HG03060 (cell line): ENCODE results near the gene PLCG2.
"Not testable (repeated sequence)": the region's sequence is repeated elsewhere in the genome, so short reads cannot be mapped to it uniquely, and the experiment has no call there.

ENCODE experiments used
- ATAC-seq: cut with Tn5 transposase; IDR thresholded peaks from one replicate; pipeline ENCODE4 v1.9.1; 2021; ENCODE audit warnings: low read depth, moderate number of reproducible peaks; ENCODE audit not compliant: unreplicated experiment

PLCG2 gene

DNA sequence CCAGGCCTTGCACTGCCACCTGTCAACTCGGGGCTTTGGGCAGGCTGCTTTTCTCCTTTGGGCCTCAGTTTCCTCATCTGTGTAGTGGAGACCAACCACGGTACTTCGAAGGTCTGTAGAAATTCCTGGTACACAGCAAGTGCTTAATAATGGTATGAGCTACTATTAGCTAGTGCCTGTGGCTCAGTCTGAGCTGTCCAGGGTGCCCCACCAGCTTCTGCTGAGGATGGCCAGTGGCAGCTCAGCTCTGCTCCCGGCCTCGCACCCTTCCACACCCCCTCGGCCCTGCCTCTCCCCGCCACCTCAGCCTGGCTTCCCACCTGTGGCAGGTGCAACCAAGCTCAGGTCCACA, 26.2 kb upstream of the PLCG2 start:
- ATAC-seq: no peak

DNA sequence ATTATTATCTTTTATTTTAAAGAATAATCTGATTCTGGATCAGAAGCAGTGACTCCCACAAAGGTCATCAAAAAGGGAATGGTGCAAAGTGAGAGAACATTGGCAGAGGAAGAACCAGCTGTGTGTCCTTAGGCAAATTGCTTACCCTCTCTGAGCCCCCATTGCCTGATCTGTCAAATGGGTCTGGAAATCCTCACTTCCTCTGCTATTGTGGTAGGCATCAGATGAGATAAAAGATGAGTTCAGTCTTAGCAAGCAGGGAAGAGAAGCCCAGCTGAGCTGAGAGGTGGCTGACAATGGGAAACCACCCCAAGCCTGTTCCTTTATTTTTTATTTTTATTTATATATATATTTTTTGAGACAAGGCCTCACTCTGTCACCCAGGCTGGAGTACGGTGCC, 24.2 kb upstream of the PLCG2 start:
- ATAC-seq: no peak

DNA sequence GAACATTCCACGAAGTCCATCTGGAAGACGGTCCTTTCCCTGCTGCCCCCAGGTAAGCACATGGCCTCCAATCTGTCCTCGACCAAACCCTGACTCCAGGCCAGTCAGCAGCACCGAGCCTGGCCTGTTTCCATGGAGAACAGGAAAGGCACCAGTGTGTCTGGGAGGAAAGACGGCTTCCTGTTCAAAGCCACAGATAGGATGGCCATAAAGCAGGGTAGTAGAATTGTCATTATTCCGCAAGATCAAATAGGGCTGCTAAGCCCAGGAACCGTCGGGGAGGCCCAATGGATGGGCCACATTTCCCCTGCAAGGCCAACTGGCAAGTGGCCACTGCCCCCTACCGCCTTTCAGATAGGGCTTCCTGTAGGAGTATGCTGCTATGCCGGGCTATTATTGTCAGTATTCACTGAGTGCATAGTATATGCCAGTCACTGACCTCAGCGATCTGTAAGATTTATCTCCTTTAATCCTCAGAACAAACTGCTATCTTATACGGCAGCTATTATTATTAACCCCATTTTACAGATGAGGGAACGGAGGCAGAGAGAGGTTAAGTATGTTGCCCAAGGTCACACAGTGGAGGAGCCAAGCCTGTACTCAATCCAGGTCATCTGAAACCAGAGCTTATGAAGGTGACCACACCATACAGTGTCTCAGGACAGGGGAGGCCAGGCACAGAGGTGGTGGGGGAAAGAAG, 23.0 kb upstream of the PLCG2 start:
- ATAC-seq: no peak

- ATAC-seq: no peak
These were observed 22.3 kb upstream of the PLCG2 start for GRCh38 chr16:81756615-81757356.

- ATAC-seq: no peak
These were observed 20.7 kb upstream of the PLCG2 start for GRCh38 chr16:81758376-81758775.

- not testable (repeated sequence) for ATAC-seq
These were observed 16.8 kb upstream of the PLCG2 start for GRCh38 chr16:81762322-81762721.

DNA sequence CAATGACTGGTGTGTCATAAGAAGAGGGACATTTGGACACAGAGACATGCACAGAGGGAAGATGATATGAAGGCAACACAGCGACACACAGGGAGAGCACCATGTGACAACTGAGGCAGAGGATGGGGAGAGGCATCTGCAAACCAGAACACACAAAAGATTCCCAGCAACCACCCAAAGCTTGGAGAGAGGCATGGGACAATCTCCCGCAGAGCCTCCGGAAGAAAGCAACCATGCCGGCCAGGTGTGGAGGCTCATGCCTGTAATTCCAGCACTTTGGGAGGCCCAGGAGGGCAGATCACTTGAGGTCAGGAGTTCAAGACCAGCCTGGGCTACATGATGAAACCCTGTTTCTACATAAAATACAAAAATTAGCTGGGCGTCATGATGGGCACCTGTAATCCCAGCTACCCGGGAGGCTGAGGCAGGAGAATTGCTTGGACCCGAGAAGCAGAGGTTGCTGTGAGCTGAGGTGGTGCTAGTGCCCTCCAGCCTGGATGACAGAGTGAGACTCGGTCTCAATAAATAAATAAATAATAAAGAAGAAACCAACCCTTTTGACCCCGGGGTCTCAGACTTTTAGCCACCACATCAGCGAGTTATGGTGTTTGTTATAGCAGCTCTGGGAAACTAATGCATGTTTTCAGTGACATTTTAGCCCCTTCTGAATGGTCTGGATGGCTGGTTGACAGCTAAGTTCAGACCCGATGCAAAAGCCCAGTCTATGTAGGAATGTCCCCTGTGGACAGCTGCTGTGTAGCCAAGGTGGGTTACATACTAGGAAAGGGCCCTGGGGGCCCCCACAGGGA, 13.8 kb upstream of the PLCG2 start:
- ATAC-seq: no peak

GRCh38 chr16:81765969-81766368, 13.1 kb upstream of the PLCG2 start:
- ATAC-seq: no peak

DNA sequence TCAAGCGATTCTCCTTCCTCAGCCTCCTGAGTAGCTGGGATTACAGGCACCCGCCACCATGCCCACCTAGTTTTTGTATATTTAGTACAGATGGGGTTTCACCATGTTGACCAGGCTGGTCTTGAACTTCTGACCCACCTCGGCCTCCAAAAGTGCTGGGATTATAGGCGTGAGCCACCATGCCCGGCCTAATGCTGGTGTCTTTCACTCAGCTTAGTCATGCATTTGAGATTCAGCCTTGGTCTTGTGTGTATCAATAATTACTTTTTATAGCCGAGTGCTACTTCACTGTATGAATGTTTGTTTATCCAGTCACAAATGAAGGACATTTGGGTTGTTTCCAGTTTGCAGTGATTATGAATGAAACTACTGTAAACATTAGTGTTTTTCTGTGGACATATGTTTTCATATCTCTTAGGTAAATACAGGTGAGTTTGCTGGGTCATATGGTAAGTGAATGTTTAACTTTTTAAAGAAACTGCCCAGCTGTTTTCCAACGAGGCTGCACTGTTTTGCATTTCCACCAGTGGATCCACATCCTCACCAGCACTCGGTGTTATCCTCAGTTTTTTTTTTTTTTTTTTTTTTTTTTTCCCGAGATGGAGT, 11.0 kb upstream of the PLCG2 start:
- no peak for ATAC-seq

DNA sequence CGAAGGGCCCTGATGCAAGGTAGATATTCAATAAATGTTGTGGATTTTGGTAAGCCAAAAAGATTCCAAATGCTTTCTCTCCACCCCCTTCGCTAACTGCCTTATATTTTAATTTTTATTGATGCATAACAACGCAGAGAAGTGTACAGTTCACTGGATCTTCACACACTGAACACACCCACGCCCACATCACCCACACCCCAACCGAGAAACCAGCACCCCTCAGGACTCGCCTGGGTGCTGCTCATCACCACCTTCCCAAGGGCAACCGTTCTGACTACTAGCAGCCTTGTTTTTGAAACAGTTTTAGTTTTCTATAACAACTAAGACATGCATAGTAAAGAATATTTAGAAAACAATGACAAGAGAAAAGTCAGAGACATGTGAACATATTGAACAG, 9.1 kb upstream of the PLCG2 start:
- no peak for ATAC-seq

GRCh38 chr16:81774348-81774747, 4.7 kb upstream of the PLCG2 start:
- no peak for ATAC-seq

GRCh38 chr16:81775570-81775969, 3.5 kb upstream of the PLCG2 start:
- ATAC-seq: no peak

- no peak for ATAC-seq
These were observed 860 bp upstream of the PLCG2 start for GRCh38 chr16:81778231-81778630.

GRCh38 chr16:81779536-81780320, 637 bp downstream of the PLCG2 start:
- no peak for ATAC-seq

DNA sequence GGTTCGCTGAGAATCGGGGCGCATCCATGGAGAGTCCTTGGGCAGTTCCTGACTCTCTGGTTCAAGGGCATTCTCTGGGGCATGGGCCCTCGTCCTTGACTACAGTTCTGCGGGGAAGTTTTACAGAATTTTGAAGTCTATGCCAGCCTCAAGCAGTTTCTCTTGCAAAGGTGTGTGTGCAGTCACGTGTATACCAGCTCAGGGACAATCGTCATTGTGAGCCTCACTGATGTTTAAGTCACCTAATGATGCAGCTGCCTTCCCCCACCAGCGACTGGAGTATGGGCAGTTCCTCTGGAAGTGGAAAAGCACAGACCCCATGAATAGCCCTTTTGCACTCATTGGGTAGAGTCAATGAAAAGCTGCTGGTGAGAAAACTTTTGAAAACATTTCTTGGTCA, 1.3 kb downstream of the PLCG2 start:
- no peak for ATAC-seq

DNA sequence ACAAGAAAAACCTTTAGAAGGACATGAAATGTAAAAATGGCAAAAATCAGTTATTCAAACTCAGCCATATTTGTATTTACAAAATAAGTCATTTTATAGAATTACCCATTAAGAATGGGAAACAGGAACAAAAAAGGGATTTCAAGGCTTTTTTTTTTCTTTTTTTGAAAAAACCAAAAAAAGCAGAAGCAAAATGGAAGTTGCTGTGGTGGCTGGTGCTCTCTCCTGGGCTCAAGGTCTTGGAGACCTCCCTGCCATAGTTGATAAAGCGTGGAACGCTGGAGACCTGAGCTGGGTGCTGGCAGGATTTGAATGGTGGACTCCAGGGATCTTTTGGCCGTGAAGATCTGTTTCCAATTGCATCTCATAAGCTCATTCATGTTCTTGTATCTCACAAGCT, 3.1 kb downstream of the PLCG2 start:
- no peak for ATAC-seq

DNA sequence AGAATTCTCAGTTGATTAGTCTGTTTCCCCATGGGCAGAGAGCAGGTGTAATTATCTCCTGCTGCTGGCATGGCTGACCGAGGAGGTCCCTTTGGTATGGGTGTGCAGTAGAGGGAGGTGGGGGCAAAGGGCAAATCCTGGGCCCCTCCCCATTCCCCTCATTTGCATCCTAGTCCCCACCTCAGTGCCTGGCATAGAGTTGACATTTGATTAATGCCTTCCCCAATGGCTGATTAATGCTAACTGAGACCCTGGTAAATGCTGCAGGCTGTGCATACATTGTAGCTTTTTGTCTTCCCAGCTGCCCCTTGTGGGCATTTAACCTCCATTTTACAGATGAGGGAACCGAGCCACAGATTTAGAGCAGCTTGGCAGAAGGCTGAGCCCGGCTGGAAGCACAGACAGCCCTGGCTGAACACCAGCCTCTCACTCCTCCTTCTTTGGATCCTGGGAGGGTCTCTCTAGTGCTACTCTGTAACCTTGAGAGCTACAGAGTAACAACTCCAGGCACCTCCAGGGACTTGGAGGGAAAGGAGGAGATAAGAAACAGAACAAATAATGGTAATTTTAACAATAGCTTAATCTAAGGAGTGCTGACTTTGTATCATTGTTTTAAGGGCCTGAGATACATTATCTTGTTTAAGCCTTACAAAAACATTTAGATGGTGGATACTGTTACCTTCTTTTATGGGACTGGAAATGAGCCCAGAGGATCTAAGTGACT, 5.1 kb downstream of the PLCG2 start:
- no peak for ATAC-seq

GRCh38 chr16:81785138-81785924, 6.2 kb downstream of the PLCG2 start:
- ATAC-seq: no peak

DNA sequence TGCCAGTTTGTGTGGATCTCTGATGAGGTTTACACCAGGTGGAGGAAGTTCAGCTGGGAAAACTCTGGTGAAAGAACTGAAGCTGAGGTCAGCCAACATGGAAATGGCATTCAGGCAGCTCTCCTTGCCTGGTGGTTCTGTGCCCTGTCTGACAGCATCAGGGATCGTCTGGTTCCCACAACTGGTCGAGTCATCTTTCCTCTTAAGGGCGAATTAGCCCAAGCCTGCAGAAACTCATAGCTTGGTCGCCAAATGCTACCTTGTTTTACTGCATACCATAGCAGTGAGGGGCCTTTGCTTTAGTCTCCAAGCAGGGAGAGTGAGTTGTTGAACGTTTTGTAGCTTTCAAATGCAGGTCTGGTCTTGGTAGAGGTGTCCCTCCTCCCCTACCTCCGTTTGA, 7.2 kb downstream of the PLCG2 start:
- ATAC-seq: no peak
